ENCODE data around the gene ASB4. TPM values are rescaled to one million over a fixed set of nuclear protein-coding genes. Genes with fewer than 3 reads are reported as not detected.
"Not testable (repeated sequence)": the region's sequence is repeated elsewhere in the genome, so short reads cannot be mapped to it uniquely, and the experiment has no call there.

ASB4 gene
- total RNA-seq, 4 donors from 2014 or later = not detected

- peaks cover 41 to 75% (median 42%) of the 10 kb centered on the region in 3 donors for H3K4me1 ChIP-seq
- TF ChIP-seq EP300 (IDR thresholded peaks at IDR 0.05) (no peak), POLR2AphosphoS5 (IDR thresholded peaks at IDR 0.05) (no peak), POLR2A (IDR thresholded peaks at IDR 0.05) (no peak), CTCF (IDR thresholded peaks at IDR 0.05) (no peak)
These were observed 61.9 kb downstream of the ASB4 start for GRCh38 chr7:95547361-95548348.

DNA sequence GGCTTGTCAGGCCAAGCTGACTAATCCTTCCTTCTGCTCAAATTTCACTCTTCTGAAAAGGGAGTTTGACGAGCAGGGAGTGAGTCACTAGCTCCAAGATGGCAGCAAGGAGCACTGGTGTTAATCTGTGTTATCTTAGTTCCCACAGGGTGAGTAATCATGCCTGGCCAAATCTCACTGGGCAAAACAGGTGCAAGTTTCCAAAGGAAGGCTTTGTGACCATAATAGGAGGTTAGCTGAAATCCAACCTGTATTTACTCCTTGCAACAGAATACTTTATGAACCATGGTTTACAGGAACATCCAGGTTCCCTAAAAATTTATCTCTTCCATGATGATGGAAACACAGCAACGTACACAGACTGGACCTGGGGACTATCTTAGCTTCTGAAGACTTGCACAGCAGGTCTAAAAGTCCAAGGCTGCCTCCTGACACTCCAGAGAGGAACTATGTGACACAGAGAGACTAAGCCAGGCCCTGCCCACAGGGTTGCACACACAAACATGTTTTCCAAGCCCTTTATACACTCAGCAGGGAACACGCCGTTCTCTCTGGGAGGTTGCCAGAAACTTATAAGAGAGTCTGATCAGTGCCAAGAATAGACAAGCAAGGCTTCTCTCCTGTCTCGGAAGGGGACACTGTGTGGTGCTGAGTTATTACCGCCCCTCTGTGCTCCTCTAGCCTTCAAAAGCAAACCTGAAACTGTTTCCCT, 64.2 kb downstream of the ASB4 start:
- peak in 2 of 4 experiments; percentile 9 to 10 for TF ChIP-seq CTCF (IDR thresholded peaks at IDR 0.05)
- peak; percentile 29 to 39 for TF ChIP-seq POLR2A (IDR thresholded peaks at IDR 0.05)
- peak; percentile 100 for TF ChIP-seq POLR2AphosphoS5 (IDR thresholded peaks at IDR 0.05)
- TF ChIP-seq EP300 (IDR thresholded peaks at IDR 0.05) = peak; percentile 93
- H3K27ac ChIP-seq = peak overlapping the region; percentile 88 to 100 (median 90)
- peak; percentile 98 for ATAC-seq
- peak overlapping the region in 1 of 2 donors; percentile 17 for H3K4me3 ChIP-seq
- H3K9me3 ChIP-seq = no peaks in the 10 kb centered on the region
- no peaks in the 10 kb centered on the region for H3K36me3 ChIP-seq
- WGBS, 2 donors (ENCODE audit: low coverage in 1 of 2) = 4 to 6% methylated on average over 3 to 5 of the region's 6 CpGs
- no peaks in the 10 kb centered on the region for H3K27me3 ChIP-seq
- H3K4me1 ChIP-seq = peaks cover 37 to 69% (median 38%) of the 10 kb centered on the region in 3 donors

More at GRCh38 chr7:95547361-95548348, 61.9 kb downstream of the ASB4 start:
- H3K27me3 ChIP-seq = no peaks in the 10 kb centered on the region
- no peaks in the 10 kb centered on the region for H3K9me3 ChIP-seq
- H3K27ac ChIP-seq = peak overlapping the region; percentile 88 to 100 (median 90)
- no peaks in the 10 kb centered on the region for H3K36me3 ChIP-seq
- H3K4me3 ChIP-seq = no peak overlapping the region
- ATAC-seq = no peak
- WGBS, 2 donors (ENCODE audit: low coverage in 1 of 2) = 47 to 54% methylated on average over 5 to 6 of the region's 6 CpGs

- ATAC-seq = no peak
- Histone ChIP-seq H3K4me1 (peaks cover 35 to 65% (median 38%) of the 10 kb centered on the region in 3 donors), H3K4me3 (peak overlapping the region in 1 of 2 donors; percentile 17), H3K9me3 (no peaks in the 10 kb centered on the region), H3K27ac (peak overlapping the region; percentile 88 to 100 (median 90)), H3K27me3 (no peaks in the 10 kb centered on the region), H3K36me3 (no peaks in the 10 kb centered on the region)
- no peak for TF ChIP-seq EP300 (IDR thresholded peaks at IDR 0.05)
- no peak for TF ChIP-seq POLR2AphosphoS5 (IDR thresholded peaks at IDR 0.05)
- no peak for TF ChIP-seq POLR2A (IDR thresholded peaks at IDR 0.05)
- TF ChIP-seq CTCF (IDR thresholded peaks at IDR 0.05) = no peak
- WGBS, 2 donors (ENCODE audit: low coverage in 1 of 2) = 40 to 63% methylated on average over 3 to 4 of the region's 4 CpGs
These were observed 64.8 kb downstream of the ASB4 start for GRCh38 chr7:95550546-95550945.

GRCh38 chr7:95552010-95552926, 66.5 kb downstream of the ASB4 start:
- Histone ChIP-seq H3K27ac (peak overlapping the region in 2 of 4 donors; percentile 88 to 92), H3K4me1 (peaks cover 24 to 48% (median 38%) of the 10 kb centered on the region in 3 donors)
- H3K27me3 ChIP-seq, H3K36me3 ChIP-seq, ATAC-seq, H3K9me3 ChIP-seq, H3K4me3 ChIP-seq: not testable (repeated sequence)
- WGBS, 2 donors (ENCODE audit: low coverage in 1 of 2) = 100% methylated on average over 9 of the region's 45 CpGs; no CpG with 5 or more reads in 1 of the 2 donors

Data from gastroesophageal sphincter (tissue), 4 donors.